ENCODE measurements around the gene NTRK1.
"Not testable (repeated sequence)": the region's sequence is repeated elsewhere in the genome, so short reads cannot be mapped to it uniquely, and the experiment has no call there.

NTRK1 gene

DNA sequence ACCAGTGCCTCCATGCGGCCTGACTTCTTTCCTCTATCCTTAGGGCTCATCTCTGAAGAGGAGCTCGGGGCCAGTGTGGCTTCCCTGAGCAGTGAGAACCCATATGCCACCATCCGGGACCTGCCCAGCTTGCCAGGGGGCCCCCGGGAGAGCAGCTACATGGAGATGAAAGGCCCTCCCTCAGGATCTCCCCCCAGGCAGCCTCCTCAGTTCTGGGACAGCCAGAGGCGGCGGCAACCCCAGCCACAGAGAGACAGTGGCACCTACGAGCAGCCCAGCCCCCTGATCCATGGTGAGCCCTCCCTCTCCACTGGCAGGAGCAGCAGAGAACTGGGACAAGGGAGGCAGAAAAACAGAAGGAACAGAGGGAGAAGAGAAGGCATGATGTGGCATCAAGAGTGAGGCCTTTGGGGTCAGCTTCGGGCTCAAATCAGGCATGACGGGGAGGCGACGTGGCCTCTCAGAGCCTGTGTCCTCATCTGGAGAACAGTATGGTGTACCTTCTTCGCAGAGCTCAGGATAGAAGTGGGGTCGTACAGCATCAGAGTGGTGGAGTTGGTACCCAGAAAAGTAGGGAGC lies 53.2 kb downstream of the NTRK1 start:
- no peak for DNase-seq (ENCODE audit: low read depth)

DNA sequence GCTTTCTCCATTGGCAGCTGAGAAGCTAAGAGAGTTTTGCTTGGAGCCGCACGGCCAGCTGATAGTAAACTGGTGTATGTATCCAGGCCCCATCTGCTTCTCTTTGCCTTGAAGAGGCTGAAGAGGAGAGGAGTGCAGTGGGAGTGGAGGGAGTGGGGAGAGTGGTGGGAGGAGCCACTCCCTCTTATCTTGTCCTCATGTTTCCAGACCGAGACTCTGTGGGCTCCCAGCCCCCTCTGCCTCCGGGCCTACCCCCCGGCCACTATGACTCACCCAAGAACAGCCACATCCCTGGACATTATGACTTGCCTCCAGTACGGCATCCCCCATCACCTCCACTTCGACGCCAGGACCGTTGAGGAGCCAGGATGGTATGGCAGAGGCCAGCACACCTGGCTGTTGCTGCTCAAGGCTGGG lies 53.8 kb downstream of the NTRK1 start:
- no peak for DNase-seq (ENCODE audit: low read depth)

DNA sequence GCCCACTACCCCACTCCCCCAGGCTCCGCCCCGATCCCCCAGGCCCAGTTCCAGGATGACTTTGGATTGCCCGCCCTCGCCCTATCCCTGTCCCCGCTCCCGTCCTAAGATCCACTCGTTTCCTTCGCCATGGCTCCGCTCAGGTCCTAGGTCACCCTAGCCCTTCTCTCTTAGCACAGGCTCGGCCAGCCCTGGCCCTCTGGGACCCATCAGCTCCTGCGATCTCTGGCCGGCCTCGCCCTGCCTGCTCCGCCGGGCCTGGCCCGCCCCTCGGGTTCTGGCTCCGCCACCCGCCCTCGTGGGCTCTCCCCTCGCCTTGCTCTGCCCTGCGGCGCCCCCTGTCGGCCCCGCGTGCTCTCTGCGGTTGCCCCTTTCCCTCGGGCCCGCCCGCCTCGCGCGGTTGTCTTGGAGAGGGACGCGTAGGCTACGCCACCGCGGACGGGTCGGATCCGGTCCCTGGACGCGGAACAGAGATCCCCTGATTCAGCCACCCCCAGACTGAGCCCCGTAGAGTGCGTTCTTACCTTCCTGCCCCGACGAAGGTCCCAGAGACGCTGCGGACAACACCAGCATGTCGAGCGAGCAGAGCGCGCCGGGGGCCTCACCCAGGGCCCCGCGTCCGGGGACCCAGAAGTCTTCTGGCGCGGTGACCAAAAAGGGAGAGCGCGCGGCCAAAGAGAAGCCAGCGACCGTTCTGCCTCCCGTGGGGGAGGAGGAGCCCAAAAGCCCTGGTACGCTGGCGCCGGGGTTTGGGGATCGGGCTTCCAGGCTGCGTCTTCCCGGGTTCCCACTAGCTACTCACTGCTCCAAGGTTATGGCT lies 59.8 kb downstream of the NTRK1 start, which contains the start of gene LRRC71:
Gene LRRC71 (plus strand): TSS at position 400 of the 820 bp plus-strand sequence. CDS start 172 bp downstream, at position 572.
- DNase-seq (ENCODE audit: low read depth) = peak; percentile 73

DNA sequence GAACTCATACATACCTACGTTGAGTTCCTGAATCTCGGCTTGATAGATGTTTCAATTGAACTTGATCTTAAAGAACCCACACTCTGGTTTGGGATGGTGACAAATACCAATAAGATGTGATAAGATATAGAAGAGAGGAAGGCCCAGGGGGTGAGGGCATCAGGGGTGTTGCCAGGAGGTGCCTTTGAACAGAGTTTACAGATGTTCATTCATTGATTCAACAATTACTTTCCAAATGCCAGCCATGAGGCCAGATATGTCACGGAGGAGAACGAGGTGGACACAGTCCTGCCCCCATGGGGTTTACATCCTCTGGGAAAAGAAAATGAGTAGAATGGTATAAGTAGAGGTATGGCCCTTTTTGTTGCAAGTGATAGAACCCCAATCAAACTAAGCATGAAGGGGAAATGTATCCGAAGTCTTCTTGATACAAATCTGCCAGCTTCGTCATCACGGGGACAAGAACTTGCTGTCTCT lies 60.4 kb downstream of the NTRK1 start:
- no peak for DNase-seq (ENCODE audit: low read depth)

DNA sequence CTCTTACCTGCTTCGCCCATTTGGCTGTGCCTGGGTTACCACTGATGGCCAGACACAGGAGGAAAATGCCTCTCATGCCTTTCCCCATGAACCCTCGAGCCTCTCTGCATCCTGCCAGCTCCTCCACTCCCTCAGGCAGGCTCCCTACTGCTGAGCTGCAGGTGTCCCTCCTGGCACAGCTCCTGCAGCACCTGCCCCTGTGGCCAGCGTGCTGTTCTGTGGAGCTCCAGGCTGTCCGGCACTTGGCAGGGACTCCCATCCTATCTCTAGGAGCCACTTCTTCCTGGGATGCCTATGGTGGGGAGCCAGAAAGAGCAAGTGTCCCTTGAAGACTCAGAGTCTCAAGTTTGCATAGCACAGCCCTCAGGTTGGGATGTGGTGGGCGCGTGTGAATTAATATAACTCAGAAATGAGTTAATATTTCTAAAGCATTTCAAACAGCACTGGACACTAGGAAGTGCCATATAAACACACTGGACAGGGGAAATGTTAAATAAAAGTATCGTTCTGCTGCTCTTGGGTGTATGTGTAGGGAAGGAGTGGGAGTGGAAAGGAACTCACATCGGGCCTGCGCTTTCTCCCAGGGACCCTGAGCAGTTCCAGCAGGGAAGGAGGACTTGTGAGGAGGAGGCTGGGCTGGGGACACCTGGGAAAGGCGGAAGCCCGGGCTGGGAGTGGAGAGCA lies 62.5 kb downstream of the NTRK1 start:
- DNase-seq (ENCODE audit: low read depth) = no peak

DNA sequence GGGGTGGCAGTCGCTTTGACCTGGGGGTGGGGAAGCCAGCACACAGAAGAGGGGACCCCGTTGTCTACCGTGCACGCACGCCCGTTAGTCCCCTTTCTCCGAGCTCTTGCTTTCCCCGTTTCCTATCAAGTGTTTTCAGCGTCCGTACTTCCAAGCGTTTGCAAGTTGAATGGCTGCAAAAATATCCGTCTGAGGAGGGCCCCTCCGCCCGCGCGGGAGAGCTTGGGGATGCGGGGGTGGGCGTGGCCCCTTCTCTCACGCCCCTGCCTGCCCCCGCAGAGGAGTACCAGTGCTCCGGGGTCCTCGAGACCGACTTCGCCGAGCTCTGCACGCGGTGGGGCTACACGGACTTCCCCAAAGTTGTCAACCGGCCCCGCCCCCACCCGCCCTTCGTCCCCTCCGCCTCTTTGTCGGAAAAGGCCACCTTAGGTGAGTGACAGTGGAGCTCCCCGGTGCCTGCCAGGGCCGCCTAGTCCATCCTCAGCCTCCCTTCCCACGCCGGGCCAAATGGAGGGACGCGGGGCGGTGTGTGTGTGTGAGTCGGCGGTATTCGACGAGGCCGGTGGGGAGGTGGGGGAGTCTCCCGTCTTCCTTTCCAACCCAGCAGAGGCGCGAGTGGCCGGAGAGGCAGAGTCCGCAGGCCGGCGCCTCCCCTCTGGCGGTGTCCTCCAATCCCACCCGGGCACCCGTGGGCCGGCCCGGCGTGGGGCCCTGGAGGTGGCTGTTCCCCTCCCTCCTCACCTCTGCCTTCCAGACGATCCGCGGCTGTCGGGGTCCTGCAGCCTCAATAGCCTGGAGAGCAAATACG lies 63.2 kb downstream of the NTRK1 start:
- DNase-seq (ENCODE audit: low read depth) = no peak

DNA sequence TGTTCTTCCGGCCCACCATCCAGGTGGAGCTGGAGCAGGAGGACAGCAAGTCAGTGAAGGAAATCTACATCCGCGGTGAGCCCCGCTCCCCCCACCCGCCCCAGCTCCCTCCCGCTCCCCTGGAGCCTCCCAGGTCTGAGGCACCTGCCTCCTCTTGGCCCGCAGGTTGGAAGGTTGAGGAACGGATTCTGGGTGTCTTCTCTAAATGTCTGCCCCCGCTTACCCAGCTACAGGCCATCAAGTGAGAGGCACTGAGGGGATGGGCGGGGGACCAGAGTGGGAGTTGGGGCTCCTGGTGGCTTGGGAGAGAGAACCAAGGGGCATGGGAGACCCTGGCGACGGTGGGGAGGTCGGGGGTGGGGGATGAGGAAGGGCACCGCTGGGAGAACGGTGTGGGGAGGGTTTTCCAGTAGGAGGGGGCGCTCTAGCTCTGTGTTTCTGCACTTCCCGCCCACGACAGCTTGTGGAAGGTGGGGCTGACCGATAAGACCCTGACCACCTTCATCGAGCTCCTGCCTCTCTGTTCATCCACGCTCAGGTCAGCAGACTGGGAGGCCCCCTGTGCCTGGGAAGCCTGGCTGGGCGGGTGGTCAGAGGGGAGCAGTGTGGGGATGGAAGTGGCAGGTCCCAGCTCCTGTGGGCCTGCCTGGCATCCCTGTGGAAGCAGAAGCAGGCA lies 64.0 kb downstream of the NTRK1 start:
- DNase-seq (ENCODE audit: low read depth) = no peak

DNA sequence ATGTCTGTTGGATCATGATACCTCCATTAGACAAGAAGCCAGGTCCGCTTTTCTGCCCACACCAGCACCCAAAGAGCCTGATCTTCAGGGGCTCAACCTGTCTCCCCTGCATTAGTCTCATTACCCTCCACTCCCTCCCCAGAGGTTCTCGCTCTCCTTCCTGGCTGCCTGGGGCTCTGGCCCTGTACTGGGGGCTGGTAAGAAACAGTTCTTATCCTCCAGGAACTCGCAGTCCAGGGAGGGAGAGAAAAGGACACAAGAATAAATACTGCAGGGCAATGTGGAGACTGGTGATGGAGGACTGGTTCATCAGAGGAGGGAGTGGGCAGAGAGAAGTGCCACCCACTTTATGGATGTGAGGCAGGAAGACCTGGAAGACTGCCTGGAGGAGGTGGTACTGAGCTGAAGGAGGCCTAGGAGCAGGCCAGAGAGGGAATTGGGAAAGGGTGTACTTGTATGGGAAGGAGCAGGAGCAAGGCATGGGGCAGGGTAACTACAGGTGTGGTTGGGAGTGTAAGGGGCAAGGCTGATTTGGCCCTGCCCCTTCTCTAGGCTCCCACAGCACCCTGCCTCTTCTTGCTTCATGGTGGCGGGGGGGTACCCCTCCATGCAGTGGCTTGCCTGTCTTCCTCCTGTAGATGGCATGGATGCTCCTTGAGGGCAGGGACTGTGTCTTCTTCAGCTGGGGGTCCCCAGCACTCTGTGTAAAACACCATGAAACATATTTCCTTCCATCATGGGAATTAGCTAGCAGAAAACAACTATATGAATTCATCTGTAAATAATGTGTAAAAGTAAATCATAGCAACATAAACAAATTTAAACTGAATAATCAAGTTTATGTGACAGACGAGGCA lies 64.7 kb downstream of the NTRK1 start:
- DNase-seq (ENCODE audit: low read depth) = no peak

DNA sequence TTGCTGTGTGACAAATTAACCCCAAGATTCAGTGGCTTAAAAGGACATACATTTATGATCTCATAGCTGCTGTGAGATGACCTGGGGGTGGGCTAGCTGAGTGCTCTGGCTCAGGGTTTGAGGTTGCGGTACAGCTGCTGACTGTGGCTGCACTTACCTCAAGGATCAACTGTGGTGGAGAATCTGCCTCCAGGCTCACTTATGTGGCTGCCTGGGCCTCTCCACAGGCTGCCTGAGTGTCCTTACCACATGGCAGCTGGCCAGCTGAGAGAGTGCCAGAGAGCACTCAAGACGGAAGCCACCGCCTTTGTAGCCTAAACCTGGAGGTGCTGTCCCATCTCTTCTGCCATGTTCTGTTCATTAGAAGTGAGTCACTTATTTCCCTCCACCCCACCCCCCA lies 65.5 kb downstream of the NTRK1 start:
- DNase-seq (ENCODE audit: low read depth) = peak; percentile 84

DNA sequence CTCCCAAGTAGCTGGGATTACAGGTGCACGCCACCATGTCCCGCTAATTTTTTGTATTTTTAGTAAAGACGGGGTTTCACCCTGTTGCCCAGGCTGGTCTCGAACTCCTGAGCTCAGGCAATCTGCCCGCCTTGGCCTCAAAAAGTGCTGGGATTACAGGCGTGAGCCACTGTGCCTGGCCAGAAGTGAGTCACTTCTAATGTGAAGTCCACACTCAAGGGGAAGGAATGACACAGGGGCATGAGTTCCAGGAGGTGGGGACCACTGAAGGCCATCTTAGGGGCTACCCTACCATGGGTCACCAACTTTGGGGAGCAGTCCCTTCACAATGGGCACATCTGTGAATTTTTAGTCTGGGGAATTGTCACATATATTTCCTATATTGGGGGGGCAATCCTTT lies 66.0 kb downstream of the NTRK1 start:
- DNase-seq (ENCODE audit: low read depth) = not testable (repeated sequence)

DNA sequence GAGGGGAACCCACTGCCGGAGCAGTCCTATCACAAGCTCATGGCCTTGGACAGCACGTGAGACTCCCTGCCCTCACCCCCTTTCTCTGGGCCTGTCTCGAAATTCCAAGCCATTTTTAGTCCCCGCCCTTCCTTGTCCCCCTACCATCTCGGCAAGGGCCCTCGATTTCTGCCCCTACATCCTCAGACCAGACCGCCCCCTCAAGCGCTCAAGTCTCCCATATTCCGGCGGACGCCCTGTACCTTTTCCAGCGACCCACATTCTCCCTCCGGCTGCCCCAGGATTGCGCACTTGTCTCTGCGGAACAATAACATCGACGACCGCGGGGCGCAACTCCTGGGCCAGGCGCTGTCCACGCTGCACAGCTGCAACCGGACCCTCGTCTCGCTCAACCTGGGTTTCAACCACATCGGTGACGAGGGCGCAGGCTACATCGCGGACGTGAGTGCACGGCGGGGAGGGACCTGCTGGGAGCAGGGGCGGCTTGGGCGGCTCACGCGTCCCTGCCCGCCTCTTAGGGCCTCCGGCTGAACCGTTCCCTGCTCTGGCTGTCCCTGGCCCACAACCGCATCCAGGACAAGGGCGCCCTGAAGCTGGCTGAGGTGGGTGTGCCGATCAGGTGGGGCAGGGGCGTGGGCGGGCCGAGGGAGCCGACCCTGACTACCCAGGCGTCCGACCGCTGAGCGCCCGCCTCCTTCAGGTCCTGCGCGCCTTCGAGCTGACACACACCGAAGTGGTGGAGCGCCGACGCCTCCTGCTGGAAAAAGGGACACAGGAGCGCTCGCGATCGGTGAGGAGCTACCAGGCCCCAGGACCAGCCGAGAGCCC lies 66.8 kb downstream of the NTRK1 start:
- DNase-seq (ENCODE audit: low read depth) = no peak

DNA sequence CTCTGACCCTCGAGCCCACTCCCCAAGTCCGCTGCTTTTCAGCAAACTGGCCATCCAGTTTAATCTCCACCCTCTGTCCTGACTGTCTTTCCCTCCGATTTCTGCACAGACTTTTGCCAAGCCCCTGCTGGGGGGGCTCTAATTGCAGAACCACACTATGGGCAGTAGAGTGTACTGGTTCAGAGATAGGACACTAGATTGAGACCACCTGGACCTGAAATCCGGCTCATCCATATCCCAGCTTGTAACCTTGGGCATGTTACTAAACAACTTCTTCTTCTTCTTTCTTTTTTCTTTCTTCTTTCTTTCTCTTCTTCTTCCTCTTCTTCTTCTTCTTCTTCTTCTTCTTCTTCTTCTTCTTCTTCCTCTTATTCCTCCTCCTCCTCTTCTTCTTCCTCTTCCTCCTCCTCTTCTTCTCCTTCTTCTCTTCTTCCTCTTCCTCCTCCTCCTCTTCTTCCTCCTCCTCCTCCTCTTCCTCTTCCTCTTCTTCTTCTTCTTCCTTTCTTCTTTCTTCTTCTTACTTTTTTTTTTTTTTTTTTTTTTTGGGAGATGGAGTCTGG lies 67.5 kb downstream of the NTRK1 start:
- no peak for DNase-seq (ENCODE audit: low read depth)

DNA sequence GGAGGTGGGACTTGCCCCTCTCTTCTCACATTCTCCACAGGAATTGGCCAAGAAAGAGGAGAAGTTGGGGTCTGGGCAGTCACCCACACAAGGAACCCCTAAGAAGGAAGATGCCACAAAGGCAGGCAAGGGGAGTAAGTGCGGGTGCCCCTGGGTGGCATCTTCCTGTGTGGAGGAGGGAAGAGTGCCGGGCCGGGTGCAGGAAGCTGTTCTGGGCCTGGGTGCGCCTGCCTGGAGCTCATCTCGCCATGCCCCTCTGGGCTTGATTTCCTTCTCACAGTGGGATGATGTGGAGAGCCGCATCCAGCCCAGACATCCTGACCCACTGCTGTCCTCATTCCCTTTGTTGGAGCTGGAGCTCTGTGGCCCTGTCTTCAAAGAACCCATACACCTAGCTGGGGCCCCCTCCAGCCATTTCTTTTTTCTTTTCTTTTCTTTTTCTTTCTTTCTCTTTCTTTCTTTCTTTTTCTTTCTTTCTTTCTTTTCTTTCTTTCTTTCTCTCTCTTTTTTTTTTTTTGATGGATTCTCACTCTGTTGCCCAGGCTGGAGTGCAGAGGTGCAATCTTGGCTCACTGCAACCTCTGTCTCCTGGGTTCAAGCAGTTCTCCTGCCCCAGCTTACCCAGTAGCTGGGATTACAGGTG lies 69.1 kb downstream of the NTRK1 start:
- DNase-seq (ENCODE audit: low read depth) = no peak

DNA sequence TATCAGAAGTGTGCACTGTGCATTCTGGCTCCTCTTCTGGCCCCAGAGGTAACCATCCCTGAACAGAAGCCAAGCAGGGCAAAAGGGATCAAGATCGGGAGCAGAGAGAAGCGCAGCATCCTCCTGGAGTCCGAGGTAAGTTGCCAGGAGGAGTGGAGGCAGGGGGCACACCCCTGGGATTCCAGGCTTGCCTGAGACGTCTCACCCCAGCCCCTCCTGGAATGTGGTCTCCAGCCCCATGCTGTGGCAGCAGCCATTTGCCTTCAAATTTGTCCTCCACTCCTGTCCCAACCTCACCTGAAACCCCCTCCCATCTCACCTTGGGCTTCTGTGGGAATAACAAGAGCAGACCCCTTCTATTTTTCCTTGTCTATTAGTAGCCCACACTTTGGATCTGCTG lies 69.8 kb downstream of the NTRK1 start:
- DNase-seq (ENCODE audit: low read depth) = no peak
